ENCODE data around the gene CMIP.
A peak's percentile ranks its signal among the peaks of the same experiment; 100 is the strongest.

CMIP gene

GRCh38 chr16:81551821-81552304 is 107.3 kb downstream of the CMIP start:
- no peak for DNase-seq (ENCODE audit: low read depth, low spot score)
- H3K4me3 ChIP-seq (ENCODE audit: low read length), result no peak overlapping the region

DNA sequence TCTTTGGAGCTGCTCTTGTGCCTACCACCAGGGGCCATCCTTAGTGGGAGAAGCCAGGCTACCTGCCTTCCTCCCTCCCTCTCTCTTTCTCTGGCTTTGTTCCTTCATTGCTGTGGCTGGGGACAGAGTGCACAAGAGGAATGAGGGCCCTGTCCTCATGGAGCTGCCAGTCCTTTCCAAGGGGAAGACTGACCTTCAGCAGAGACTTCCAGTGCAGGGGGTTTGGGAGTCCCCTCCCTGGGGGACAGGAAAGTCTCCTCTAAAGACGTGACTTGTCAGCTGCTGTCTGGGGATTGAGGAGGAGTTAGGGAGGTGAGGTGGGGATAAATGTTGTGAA is 108.1 kb downstream of the CMIP start:
- DNase-seq (ENCODE audit: low read depth, low spot score), result no peak
- H3K4me3 ChIP-seq (ENCODE audit: low read length), result no peak overlapping the region

- H3K4me3 ChIP-seq (ENCODE audit: low read length), result no peak overlapping the region
- no peak for DNase-seq (ENCODE audit: low read depth, low spot score)
Measured at GRCh38 chr16:81553080-81553813, 108.6 kb downstream of the CMIP start.

DNA sequence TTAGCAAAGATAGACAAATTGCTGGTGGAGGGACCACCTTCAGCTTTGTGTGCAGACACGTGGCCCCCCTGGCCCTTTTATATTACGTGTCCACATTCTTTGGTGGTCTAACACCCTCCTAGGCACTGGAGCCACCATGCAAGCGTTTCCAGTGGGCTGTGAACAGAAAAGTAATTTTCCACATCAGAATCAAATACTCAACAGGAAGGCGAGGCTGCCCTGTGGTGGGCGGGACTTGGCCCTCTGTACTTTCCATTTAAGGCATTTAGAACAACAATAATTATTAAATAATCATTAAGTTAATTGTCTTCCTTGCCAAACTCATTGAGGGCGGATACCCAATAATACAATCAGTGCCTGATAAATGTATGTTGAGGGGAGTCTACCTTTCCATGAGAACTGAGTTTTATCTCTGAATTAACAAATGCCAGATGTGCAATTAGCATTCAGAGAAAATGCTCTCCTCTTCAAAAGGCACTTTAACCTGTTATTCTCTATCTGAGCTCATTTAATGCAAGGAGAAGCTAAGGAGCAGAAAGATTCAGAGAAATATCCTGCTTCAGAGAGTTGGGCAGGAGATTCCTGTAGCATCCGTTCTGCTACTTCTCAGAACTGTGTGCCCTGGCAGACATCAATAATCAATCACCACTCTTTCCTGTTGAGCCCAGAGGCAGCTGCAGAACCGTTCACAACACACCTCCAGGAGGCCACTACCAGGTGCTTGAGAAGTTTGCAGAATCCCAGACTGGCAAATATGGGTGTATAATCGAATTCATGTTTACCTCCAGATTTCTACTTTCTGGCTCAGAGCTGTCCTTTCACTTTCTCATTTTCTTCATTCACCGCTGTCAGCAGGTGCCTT is 109.4 kb downstream of the CMIP start:
- no peak overlapping the region for H3K4me3 ChIP-seq (ENCODE audit: low read length)
- DNase-seq (ENCODE audit: low read depth, low spot score), result peak; percentile 16

DNA sequence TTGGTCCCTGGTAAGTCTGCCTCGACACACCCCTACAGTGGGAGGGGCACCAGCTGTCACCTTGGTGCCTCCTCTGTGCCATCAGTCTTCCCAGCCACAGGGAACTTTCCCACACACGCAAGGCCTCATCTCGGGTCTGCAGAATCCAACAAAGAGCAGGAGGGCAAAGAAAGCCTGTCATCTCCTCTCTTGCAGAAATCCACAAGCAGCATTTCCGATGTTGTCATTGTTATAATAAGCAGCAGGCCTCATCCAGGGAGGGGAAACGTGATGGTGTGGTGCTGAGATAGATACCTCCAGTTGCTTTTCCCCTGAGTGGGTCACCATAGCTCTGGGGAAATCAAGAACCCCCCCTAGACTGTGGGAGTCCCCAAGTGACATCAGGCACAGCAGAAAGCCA is 110.4 kb downstream of the CMIP start:
- no peak for DNase-seq (ENCODE audit: low read depth, low spot score)
- no peak overlapping the region for H3K4me3 ChIP-seq (ENCODE audit: low read length)

DNA sequence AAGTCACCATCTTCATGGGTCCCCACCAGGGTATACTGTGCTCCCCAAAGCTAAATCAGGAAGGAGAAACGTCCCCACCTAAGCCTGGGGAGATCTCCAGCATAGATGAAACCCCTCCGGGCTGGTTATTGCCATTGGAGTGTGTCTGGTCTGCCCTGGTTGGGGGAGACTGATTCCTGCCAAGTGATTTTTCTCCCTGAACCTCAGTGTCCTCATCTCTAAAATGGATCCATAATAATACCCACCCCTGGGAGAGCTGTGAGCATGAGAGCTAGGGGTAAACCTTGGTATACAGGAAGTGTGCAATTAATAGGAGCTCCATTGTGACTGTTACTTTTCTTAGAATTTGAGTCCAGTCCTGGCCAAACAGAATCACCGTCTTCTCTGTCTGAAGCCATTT is 111.1 kb downstream of the CMIP start:
- DNase-seq (ENCODE audit: low read depth, low spot score), result no peak
- no peak overlapping the region for H3K4me3 ChIP-seq (ENCODE audit: low read length)

DNA sequence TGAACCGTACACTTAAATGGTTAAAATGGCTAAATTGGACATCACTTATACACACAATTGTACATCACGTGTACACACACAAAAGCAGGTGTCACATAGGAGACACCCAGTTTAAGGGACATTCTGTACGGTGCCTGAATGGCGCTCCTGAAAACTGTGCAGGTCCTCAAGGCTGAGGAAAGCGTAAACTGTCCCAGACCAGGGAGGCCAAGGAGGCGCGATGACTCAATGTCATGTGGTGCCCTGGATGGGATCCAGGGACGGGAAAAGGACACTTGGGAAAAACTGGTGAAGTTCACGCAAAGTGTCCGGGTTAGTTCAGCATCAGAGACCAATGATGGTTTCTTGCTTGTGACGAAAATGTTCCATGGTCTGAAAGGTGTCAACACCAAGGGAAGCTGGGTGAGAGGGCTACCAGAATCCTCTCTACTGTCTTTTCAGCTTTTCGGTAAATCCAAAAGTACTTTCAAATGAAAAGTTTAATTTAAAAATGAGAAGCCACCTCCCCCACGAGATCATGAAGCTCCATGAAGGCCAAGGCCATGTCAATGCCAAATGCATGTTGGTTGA is 112.2 kb downstream of the CMIP start:
- no peak for DNase-seq (ENCODE audit: low read depth, low spot score)
- H3K4me3 ChIP-seq (ENCODE audit: low read length), result no peak overlapping the region

DNA sequence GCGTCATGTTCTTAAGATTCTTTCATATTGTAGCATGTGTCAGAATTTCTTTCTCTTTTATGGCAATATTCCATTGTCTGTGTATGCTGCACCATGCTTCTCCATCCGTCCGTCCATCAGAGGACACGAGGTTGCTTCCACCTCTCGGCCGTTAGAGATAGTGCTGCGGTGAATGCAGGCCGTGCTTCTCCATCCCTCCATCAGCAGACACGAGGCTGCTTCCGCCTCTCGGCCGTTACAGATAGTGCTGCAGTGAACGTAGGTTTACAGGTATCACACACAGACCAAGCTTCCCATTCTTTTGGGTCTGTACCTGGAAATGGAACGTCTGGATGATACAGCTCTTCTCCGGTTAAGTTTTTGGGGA is 113.5 kb downstream of the CMIP start:
- no peak for DNase-seq (ENCODE audit: low read depth, low spot score)
- no peak overlapping the region for H3K4me3 ChIP-seq (ENCODE audit: low read length)

- no peak overlapping the region for H3K4me3 ChIP-seq (ENCODE audit: low read length)
- no peak for DNase-seq (ENCODE audit: low read depth, low spot score)
Measured at GRCh38 chr16:81558444-81559175, 114.0 kb downstream of the CMIP start.

- DNase-seq (ENCODE audit: low read depth, low spot score), result no peak
- H3K4me3 ChIP-seq (ENCODE audit: low read length), result no peak overlapping the region
Measured at GRCh38 chr16:81560979-81561657, 116.5 kb downstream of the CMIP start.

DNA sequence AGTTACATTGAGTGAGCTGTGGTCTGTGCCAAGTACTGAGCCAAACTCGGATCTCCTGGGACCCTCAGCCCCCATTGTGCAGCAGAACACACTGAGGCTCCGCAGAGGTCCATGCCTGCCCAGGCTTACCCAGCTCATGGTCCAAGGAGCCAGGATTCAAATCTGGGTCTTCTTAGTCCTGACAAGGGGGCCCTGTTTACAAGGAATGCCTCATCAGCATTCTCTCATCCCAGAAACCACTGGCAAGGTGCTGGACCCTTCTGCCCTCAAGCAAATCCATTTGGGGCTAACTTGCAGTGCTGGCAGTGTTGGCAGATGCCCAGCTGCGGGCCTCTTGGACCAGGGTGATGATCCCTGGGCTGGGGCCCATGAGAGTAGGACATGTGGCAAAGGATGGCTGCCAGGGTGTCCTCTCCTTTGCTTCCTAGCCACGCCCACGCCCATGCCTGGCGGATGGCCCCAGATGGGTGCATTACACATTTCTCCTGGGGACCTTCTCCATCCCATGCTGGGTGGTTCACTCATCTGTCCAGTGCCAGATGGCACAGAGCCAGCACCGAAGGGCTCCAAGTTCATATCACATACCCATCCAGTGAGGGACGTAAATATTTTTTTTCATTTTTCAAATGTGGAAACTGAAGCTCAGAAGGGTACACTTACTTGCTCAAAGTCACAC is 117.7 kb downstream of the CMIP start:
- no peak overlapping the region for H3K4me3 ChIP-seq (ENCODE audit: low read length)
- DNase-seq (ENCODE audit: low read depth, low spot score), result no peak

GRCh38 chr16:81562926-81563325 is 118.3 kb downstream of the CMIP start:
- no peak overlapping the region for H3K4me3 ChIP-seq (ENCODE audit: low read length)
- DNase-seq (ENCODE audit: low read depth, low spot score), result no peak

- H3K4me3 ChIP-seq (ENCODE audit: low read length), result no peak overlapping the region
- DNase-seq (ENCODE audit: low read depth, low spot score), result no peak
Measured at GRCh38 chr16:81564421-81564911, 119.9 kb downstream of the CMIP start.

DNA sequence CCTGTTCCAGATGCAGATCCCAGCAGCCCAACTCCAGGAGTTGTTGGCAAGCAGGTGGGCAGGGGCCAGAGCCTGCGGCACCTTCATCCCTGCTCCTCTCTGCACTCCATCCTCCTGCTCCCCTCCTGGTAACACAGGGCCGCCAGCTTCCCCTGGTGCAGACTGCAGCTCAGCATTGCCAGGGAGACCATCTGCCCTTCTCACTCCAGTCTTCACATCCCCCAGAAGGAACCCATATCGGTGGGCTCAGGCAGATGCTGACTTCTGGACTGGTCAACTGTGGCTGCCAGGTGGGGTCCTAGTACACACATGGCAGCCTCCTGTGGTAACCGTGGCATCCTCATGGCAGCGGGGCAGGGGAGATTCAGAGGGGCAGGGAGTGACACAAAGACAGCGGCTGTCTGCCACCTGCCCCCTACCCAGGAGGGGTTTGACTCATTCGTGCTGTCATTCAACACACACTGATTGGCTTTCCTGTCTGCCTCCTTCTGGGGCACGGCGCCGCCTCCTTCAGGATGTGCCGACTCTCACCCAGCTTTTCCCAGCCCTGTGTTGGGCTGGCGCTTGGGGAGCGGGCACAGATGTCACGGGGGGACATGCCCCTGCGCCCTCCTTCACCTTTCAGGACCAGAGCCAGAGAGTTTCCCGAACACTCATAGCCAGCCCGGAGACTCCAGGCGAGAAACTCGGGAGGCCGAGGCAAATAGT is 120.9 kb downstream of the CMIP start:
- DNase-seq (ENCODE audit: low read depth, low spot score), result no peak
- no peak overlapping the region for H3K4me3 ChIP-seq (ENCODE audit: low read length)

DNA sequence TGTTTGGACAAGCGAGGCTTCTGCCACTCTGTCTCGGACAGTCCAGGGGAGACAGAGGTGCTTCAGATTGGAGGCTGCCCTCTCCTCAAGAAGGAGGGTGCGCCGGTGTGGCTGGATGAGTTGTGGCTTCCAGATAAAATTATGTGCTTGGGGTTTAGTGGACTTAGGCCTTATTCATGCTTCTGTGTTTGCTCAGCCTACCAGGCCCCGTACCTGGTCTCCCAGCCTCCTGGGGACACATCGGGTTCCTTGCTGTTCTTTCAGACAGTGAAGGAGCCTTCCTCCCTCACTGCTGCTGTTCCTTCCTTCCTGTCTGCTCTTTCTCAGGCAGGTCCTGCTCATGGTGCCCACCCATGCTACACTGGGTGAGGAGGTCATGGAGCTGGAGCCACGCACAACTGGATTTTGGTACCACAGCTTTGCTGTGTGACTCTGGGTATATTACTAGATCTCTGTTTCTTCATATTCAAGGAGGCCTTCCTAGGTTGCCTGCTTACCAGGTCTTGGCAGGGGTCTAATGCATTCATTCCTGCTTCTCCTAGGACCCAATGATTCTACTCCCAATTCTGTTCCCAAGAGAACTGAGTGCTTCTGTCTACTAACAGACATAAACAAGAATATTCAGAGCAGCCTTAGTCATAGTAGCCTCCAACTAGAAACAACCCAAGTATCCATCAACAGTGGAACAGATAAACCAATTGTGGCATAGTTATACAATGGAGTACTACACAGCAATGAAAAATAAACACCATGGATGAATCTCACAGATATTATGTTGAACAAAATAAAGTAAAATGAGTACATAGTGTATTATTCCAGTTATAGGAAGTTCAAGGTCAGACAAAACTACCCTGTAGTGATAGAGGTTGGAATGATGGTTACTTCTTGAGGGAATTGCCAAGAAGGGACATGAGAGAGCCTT is 121.7 kb downstream of the CMIP start:
- H3K4me3 ChIP-seq (ENCODE audit: low read length), result no peak overlapping the region
- no peak for DNase-seq (ENCODE audit: low read depth, low spot score)

DNA sequence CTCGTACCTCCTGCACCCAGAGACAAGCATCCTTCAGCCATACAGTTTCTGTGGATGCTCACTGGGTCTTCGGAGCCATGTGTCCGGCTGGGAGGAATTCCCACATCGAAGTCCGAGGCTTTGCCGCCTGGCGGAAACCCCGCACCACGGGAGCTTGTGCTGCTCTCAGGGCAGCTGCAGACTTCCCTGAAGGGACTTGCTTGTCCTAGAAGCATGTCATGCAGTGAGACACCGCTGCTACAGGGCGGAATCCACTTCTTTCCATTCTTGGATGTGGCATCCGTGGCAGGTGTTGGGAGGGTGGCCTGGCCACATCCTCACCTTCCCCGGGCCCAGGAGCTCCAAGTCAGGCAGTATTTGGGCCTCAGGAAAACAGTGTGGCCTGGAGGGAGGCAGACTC is 122.5 kb downstream of the CMIP start:
- no peak overlapping the region for H3K4me3 ChIP-seq (ENCODE audit: low read length)
- DNase-seq (ENCODE audit: low read depth, low spot score), result no peak
